Measurements from ENCODE around the gene AGBL1.

AGBL1 gene

GRCh38 chr15:86322629-86323028 is 243.0 kb downstream of the AGBL1 start:
- no peak for DNase-seq (ENCODE audit: low read depth)

GRCh38 chr15:86327230-86327865 is 247.7 kb downstream of the AGBL1 start:
- DNase-seq (ENCODE audit: low read depth), result no peak

GRCh38 chr15:86328658-86329057 is 249.0 kb downstream of the AGBL1 start:
- DNase-seq (ENCODE audit: low read depth), result no peak

GRCh38 chr15:86329311-86330013 is 249.8 kb downstream of the AGBL1 start:
- no peak for DNase-seq (ENCODE audit: low read depth)

GRCh38 chr15:86333819-86334218 is 254.1 kb downstream of the AGBL1 start:
- DNase-seq (ENCODE audit: low read depth), result no peak

- no peak for DNase-seq (ENCODE audit: low read depth)
Observed at GRCh38 chr15:86336051-86336788, 256.5 kb downstream of the AGBL1 start.

GRCh38 chr15:86337071-86337470 is 257.4 kb downstream of the AGBL1 start:
- DNase-seq (ENCODE audit: low read depth), result no peak

- DNase-seq (ENCODE audit: low read depth), result no peak
Observed at GRCh38 chr15:86347245-86347644, 267.6 kb downstream of the AGBL1 start.

GRCh38 chr15:86349565-86349964 is 269.9 kb downstream of the AGBL1 start:
- DNase-seq (ENCODE audit: low read depth), result no peak

GRCh38 chr15:86353213-86353612 is 273.5 kb downstream of the AGBL1 start:
- no peak for DNase-seq (ENCODE audit: low read depth)

- DNase-seq (ENCODE audit: low read depth), result no peak
Observed at GRCh38 chr15:86355361-86355760, 275.7 kb downstream of the AGBL1 start.

GRCh38 chr15:86355801-86356200 is 276.1 kb downstream of the AGBL1 start:
- no peak for DNase-seq (ENCODE audit: low read depth)

GRCh38 chr15:86362555-86362954 is 282.9 kb downstream of the AGBL1 start:
- no peak for DNase-seq (ENCODE audit: low read depth)

GRCh38 chr15:86373147-86373546 is 293.5 kb downstream of the AGBL1 start:
- DNase-seq (ENCODE audit: low read depth), result no peak

GRCh38 chr15:86375733-86376280 is 296.1 kb downstream of the AGBL1 start:
- no peak for DNase-seq (ENCODE audit: low read depth)

GRCh38 chr15:86377914-86378313 is 298.2 kb downstream of the AGBL1 start:
- no peak for DNase-seq (ENCODE audit: low read depth)

- no peak for DNase-seq (ENCODE audit: low read depth)
Observed at GRCh38 chr15:86382341-86382740, 302.7 kb downstream of the AGBL1 start.

- no peak for DNase-seq (ENCODE audit: low read depth)
Observed at GRCh38 chr15:86383611-86384010, 303.9 kb downstream of the AGBL1 start.

- DNase-seq (ENCODE audit: low read depth), result no peak
Observed at GRCh38 chr15:86384186-86384585, 304.5 kb downstream of the AGBL1 start.

GRCh38 chr15:86392296-86392695 is 312.6 kb downstream of the AGBL1 start:
- DNase-seq (ENCODE audit: low read depth), result no peak

GRCh38 chr15:86392874-86393273 is 313.2 kb downstream of the AGBL1 start:
- no peak for DNase-seq (ENCODE audit: low read depth)

- no peak for DNase-seq (ENCODE audit: low read depth)
Observed at GRCh38 chr15:86394866-86395265, 315.2 kb downstream of the AGBL1 start.

Data from GM04504 (cell line).